Lung microvascular endothelial cell (primary cell): ENCODE measurements around the gene KRTAP4-6. TPM values are rescaled to one million over a fixed set of nuclear protein-coding genes. Genes with fewer than 3 reads are reported as not detected.
"Not testable (repeated sequence)": the region's sequence is repeated elsewhere in the genome, so short reads cannot be mapped to it uniquely, and the experiment has no call there.

Experiments used
- DNase-seq, 2 donors: peaks; one replicate each; pipeline versions ENCODE4 v3.0.0 to v3.0.0-alpha.2; 2010; ENCODE audit warnings: low read depth in 2 of 2
- total RNA-seq: library from RNA; depleted of rRNA; stranded (reverse); fragments of >200 nt; gene quantifications from 2 replicates; pipeline ENCODE4 v1.2.1, GENCODE V29; 2014

Gene KRTAP4-6
- total RNA-seq, result not detected in 2 replicates

DNA sequence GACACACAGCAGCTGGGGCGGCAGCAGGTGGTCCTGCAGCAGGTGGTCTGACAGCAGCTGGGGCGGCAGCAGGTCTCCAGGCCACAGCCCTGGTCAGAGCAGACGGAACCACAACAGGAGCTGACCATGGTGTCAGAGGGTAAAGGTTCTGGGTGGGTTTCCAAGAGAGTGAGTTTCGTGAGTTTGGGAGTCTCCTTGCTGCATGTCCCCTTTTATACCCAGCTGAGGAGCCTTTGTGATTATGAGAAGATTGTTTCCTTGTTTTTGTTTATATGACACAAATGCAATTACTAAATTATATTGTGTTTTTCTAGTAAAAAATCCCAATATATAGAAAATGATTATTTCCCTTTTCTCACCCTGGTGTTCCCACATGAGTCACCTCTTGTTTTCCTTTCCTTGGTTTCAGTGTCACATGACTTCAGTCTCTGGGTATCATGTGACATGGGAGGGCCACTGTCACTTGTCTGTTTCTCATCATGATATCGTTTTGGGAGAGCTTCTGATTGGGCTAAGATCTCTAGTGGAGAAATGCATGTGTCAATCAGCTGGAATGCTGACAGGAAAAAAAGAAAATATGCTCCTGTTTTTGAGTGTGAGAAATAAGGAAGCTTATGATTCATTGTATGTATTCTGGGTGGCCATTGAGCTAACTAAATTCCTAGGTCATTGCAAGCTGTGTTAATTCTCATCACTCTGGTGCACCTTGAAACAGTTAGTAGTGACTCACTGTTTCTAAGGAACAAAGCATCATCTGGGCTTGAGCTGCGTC, at the start of gene KRTAP4-6:
TSS of gene KRTAP4-6 (minus strand) at position 185 of the 772 bp plus-strand sequence. CDS start at position 128, 57 bp downstream.
- DNase-seq, result peak in 1 of 2 donors; percentile 30

DNA sequence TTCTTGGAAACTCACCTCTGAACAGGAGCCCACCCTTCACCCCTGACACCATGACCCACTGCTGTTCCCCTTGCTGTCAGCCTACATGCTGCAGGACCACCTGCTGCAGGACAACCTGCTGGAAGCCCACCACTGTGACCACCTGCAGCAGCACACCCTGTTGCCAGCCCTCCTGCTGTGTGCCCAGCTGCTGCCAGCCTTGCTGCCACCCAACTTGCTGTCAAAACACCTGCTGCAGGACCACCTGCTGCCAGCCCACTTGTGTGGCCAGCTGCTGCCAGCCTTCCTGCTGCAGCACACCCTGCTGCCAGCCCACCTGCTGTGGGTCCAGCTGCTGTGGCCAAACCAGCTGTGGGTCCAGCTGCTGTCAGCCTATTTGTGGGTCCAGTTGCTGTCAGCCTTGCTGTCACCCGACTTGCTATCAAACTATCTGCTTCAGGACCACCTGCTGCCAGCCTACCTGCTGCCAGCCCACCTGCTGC, 49.5 kb upstream of the KRTAP4-6 start, which contains the start of gene KRTAP9-1:
TSS of gene KRTAP9-1 (plus strand) at position 51 of the 482 bp plus-strand sequence. CDS start at position 51, 0 bp downstream.
- DNase-seq, result not testable (repeated sequence)

DNA sequence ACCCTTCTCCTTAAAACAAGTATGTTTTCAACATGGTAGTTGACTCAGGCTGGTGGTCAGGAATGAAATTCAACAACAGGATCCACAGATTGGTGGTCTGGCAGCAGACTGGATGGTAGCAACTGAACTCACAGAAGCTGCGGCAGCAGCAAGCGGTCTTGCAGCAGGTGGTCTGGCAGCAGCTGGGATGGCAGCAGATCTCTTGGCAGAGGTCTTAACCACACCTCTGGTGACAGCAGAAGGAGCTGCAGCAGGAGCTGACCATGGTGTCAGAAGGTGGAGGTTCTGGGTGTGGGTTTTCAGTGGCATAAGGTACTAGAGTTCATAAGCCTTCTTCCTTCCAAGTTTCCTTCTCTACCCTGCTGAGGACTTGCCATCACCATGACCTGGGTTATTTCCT, 46.5 kb upstream of the KRTAP4-6 start:
- DNase-seq, result no peak

DNA sequence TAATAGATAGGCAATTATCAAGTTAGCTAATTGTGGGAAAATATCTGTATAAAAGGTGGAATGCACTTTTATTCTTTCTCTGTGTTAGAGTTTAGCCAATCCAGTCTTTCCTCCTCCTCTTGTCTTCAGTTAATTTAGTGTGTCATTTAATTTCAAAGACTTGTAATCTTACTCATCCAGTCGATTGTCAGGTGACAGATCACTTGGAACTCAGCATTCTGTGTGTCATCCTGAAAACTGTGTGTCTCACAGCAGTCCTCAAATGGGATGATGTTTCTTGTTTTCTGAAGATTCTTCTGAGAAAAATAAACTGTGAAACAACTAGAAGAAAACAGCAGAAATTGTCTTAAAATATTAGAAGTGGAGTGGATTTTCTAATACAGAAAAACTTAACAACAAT, 44.7 kb upstream of the KRTAP4-6 start:
- DNase-seq, result no peak

DNA sequence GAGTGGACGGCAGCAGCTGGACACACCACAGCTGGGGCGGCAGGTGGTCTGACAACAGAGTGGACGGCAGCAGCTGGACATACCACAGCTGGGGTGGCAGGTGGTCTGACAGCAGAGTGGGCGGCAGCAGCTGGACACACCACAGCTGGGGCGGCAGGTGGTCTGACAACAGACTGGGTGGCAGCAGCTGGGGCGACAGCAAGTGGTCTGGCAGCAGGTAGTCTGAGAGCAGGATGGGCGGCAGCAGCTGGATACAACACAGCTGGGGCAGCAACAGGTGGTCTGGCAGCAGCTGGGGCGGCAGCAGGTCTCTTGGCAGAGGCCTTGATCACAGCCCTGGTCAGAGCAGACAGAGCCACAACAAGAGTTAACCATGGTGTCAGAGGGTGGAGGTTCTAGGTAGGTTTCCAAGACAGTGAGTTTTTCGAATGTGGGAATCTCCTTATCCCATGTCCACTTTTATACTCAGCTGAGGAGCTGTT, 44.2 kb upstream of the KRTAP4-6 start, which contains the start of gene KRTAP4-1:
TSS of gene KRTAP4-1 (minus strand) at position 432 of the 482 bp plus-strand sequence. CDS start at position 375, 57 bp downstream.
- DNase-seq, result no peak

DNA sequence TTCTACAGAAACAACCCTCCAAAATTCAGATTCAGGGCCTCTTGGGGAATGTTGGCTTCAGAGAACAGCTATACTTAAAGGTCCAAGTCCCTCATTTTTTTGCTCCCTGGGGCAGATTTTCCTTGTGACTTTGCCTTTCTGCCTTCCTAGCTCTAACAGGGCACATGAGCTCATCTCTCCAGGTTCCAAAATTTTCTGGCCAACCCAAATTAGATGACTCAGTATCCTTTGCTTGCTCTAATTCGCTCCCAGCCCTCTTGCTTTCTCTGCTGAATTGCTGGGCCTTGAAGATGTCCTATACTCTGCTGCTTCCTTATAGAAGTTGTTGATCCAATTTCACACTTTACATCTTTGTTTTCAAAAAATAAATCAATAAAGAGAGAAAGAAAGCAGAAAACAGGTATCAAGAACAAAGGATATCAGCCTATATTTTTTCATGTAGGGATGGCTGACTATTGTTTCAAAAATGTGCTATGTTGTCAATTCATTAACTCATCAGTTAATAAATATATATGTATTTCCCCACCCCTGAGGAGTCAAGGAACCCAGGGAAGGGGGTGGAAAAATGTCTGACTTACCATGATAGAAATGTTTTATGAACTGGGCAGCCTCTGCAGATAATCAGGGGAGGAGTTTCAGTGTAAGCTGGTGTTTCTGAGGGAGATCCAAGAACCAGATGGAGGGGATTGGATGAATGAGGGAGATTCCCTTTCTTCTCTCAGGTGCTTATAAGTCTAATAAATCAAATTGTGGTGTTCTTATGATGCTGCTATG, 38.7 kb upstream of the KRTAP4-6 start:
- no peak for DNase-seq

DNA sequence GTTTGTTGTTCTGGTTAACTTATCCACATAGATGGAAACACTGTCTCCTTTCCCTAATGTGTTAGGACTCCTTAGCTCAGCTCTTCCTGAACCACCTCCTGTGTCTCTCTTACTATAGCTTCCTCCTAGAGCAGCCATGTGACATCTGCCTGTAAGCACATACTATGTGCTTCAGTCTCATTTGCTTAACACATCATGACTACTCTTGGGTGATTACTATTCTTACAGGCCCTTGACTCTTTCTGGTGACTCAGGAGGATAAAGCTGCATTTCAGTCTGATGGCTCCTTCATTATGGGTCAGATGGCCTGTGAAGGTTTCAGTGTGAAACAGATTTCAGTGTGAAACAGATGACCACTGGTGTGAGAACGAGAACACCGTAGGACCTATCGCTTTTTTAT, 38.0 kb upstream of the KRTAP4-6 start:
- no peak for DNase-seq

DNA sequence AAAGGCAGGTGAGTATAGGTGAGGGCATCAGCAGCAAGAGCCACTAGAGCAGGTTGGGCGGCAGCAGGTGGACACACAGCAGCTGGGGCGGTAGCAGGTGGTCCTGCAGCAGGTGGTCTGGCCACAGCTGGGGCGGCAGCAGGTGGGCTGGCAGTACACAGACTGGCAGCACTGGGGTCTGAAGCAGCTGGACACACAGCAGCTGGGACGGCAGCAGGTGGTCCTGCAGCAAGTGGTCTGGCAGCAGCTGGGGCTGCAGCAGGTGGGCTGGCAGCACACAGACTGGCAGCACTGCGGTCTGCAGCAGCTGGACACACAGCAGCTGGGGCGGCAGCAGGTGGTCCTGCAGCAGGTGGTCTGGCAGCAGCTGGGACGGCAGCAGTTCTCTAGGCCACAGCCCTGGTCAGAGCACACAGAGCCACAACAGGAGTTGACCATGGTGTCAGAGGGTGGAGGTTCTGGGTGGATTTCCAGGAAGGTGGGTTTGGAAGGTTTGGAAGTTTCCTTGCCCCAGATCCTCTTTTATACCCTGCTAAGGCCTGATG, 37.5 kb upstream of the KRTAP4-6 start, which contains the start of gene KRTAP4-2:
TSS of gene KRTAP4-2 (minus strand) at position 495 of the 545 bp plus-strand sequence. CDS start at position 438, 57 bp downstream.
- DNase-seq, result no peak

DNA sequence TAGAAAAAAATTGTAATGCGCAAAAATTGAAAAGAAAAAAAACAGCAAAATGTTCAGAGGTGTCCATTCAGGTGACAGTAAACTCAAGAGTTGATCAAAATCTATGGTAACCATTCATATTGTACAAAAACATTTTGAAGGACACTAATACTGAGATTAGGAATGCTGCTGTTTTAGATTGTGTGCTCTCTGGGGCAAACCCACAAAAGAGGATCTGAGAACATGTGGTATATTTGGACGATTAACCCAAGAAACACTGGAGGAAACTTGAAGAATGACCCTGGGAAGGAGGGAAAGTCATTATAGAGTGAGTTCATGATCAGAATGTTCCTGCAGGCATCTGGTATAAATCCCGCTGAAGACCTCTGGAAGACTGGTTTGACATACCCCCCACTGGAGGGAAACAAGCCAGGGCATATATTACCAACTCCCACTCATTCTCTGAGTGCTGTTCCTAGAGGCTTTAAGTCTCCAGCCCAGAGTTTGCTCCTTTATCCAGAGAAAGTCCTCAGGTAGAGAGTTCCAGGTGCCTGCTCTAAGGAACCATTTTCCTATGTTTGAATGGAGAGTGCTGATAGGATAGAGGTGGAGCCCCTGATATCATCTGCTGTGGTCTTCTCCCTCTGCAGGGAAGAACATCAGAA, 36.5 kb upstream of the KRTAP4-6 start:
- no peak for DNase-seq

DNA sequence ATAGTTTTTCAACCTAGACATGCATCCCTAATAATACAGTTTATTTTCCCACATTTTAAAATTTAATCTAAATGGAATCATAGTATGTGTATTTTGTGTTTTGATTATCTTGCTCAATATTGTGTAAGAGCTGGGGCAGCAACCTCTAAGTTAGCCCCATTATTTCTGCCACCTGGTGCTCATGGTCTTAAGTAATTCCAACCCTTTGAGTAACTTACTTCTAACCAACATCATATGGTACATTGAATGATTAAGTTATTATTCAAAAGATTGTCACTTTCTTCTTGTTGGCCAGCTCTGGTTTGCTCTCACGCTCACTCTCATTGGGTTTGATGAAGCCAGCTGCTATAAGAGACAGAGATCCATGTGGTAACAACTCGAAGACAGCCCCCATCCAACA, 31.5 kb upstream of the KRTAP4-6 start:
- no peak for DNase-seq

DNA sequence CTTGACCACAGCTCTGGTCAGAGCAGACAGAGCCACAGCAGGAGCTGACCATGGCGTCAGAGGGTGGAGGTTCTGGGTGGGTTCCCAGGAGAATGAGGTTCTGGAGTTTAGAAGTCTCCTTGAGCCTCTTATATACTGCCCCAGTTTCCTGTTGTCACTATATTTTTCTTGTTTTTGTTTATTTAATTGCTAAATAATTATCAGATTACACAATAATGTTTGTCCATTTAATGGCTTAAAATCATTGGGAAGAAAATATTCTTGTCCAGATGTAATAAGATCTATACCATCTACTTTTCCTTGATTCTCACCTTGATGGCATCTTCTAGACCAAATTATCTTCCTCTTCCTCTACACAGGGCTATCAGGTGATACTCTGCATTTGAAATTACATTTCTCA, 27.8 kb upstream of the KRTAP4-6 start, which contains the start of gene KRTAP4-3:
TSS of gene KRTAP4-3 (minus strand) at position 101 of the 400 bp plus-strand sequence. CDS start at position 52, 49 bp downstream.
- no peak for DNase-seq

DNA sequence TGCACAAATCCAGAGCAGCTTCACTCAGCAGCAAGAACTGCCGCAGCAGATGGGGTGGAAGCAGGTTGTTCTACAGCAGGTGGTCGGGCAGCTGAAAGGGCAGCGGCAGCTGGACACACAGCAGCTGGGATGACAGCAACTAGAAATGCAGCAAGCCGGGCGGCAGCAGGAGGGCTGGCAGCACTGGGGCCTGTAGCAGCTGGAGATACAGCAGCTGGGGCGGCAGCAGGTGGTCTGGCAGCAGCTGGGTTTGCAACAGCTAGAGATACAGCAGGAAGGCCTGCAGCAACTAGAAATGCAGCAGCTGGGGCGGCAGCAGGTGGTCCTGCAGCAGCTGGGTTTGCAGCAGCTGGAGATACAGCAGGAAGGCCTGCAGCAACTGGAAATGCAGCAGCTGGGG, 27.2 kb upstream of the KRTAP4-6 start:
- DNase-seq, result no peak

DNA sequence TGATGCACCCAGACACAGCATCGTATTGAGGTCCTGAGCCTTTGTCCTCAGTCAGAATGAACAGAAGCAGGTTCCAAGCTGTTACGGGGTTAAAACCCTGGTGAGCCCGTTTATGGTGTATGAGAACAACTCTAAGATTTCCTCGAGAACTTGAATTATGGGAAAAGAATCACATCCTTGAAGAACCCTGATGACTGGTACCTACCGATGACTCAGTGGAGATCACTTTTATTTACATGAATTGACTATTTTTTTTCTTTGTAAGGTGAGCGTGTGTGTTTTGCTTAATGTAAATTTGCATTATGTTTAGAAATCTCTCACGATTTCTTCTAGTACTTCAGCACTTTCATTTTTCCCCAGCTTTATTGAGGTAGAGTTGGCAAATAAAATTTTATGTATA, 23.5 kb upstream of the KRTAP4-6 start:
- DNase-seq, result no peak

DNA sequence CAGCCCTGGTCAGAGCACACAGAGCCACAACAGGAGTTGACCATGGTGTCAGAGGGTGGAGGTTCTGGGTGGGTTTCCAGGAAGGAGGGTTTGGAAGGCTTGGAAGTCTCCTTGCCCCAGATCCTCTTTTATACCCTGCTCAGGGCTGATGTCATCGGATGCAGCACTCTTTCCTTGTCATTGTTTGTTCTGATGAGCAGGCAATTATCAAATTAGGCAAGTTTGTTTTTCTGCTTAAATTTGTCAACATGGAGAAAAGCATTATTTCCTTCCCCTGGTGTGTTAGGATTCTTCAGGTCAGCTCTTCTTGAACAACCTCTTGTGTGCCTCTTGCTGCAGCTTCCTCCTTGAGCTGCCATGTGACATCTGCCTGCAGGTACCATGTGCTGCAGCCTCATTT, 20.3 kb upstream of the KRTAP4-6 start, which contains the start of gene KRTAP4-4:
TSS of gene KRTAP4-4 (minus strand) at position 101 of the 400 bp plus-strand sequence. CDS start at position 44, 57 bp downstream.
- no peak for DNase-seq

DNA sequence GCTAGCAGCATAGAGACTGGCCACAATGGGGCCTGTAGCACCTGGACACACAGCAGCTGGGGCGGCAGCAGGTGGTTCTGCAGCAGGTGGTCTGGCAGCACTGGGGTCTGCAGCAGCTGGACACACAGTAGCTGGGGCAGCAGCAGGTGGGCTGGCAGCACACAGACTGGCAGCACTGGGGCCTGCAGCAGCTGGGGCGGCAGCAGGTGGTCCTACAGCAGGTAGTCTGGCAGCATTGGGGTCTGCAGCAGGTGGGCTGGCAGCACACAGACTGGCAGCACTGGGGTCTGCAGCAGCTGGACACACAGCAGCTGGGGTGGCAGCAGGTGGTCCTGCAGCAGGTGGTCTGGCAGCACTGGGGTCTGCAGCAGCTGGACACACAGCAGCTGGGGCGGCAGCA, 19.8 kb upstream of the KRTAP4-6 start:
- DNase-seq, result not testable (repeated sequence)

DNA sequence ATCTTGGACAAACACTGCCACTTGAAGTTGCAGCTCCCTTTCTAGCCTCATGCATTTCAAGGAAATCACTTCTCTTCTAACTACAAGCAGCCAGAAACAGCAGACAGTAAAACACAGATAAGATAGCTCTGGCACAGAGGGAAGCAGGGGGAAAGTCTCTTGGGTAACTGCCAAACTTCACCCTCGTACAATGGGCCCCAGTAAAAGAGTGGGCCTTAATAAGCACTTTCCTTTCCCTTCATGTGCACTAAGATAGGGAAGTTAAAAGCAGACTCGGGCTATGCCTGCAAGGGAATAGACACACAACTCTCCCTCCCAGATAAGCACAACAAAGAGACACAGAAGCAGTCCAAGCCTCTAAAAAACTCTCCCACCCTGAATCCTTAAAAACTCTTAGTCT, 13.5 kb upstream of the KRTAP4-6 start:
- DNase-seq, result no peak

DNA sequence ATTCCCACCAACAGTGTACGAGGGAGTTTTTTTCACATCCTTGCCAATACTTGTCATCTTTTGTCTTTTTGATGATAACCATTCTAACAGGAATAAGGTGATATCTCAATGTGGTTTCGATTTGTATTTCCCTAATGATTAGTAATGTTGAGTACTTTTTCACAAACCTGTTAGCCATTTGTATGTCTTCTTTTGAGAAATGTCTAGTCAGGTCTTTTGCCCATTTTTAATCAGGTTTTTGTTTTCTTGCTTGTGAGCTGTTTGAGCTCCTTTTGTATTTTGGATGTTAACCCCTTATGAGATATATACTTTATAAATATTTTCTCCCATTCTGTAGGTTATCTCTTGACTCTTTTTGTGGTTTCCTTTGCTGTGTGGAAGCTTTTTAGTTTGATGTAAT, 11.2 kb upstream of the KRTAP4-6 start:
- DNase-seq, result no peak

DNA sequence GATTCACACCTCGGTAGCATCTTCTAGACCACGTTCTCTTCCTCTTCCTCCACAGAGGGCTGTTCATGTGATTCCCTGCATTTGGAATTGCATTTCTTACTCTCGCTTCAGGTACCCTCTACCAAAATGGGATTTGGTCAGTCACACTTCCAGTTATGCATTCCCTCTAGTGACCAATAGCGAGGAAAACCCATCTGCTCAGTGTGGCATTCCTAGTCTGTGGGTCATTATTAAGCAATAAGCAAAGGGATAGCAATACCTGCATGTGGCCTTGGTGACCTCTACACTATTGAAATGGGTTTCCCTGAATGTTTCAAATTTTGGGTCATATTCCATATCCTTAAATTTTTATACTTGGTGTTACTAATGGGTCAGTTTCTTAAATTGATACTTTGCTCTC, 9.7 kb upstream of the KRTAP4-6 start:
- no peak for DNase-seq

DNA sequence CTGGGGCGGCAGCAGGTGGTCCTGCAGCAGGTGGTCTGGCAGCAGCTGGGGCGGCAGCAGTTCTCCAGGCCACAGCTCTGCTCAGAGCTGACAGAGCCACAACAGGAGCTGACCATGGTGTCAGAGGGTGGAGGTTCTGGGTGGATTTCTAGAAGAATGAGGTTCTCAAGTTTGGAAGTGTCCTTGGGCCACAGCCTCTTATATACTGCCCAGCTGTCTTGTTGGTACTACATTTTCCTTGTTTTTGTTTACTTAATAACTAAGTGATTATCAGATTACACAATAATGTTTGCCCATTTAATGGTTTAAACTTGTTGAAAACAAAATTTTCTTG, 9.3 kb upstream of the KRTAP4-6 start, which contains the start of gene KRTAP4-5:
TSS of gene KRTAP4-5 (minus strand) at position 174 of the 334 bp plus-strand sequence. CDS start at position 116, 58 bp downstream.
- no peak for DNase-seq

DNA sequence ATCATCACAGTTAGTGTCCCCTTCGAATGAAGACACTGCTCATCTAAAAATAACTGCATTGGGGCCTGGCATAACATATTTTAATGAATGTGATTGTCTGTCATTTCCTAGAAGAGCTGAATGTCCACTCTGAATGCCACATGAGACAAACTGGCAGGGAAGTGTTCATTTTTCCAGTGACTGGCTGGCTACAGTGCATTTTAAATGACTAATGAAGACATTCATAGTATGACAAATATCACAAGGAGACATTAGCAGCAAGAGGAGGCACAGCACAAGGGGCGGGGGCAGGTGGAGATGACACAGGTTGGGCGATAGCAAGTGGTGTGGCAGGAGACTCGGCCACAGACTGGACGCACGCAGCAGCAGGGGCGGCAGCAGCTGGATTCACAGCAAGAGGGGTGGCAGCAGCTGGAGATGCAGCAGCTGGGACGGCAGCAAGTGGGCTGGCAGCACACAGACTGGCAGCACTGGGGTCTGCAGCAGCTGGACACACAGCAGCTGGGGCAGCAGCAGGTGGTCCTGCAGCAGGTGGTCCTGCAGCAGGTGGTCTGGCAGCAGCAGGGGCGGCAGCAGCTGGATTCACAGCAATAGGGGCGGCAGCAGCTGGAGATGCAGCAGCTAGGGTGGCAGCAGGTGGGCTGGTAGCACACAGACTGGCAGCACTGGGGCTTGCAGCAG, 8.8 kb upstream of the KRTAP4-6 start:
- not testable (repeated sequence) for DNase-seq
